GM04503 (cell line): ENCODE data around the gene HOXA7.

ENCODE experiments used
- DNase-seq: peaks from one replicate; pipeline ENCODE4 v3.0.0-alpha.2; 2012; ENCODE audit warnings: low read depth

Gene HOXA7

DNA sequence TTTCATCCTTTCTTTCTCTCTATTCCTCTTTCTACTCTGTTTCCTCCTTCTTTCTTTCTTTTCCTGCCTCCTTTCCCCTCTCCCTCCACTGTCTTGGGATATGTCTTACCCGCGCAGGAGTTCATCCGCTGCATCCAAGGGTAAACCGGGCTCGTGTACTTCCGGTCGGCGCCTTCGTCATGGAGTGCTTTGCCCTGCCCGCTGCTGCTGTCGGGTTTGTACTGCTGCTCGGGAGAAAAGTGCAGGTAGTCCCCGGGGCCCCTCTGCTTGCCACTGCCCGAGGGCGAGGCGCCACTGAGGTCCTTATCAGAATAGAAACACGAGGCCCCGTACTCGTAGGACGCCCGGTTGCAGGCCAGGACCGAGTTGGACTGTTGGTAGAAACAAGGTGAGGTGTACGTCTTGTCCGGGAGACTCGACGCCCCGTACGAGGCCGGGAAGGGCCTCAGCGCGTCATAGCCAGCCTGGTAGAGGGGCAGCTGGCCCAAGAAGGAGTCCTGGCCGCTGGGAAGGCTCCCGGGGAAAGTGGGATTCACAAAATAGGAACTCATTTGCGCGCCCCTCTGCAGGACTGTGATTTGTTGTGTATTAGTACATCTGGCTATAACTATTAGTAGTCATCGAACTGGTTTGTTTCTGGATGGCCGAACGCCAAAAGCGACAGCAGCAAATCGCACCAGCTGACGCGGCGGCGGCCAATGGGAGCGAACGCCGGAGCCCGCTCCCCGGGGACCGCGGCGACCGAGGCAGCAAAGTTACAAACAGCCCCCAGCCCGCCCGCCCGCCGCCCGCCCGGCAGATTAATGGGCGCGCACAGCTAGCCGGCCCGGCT, 9.1 kb downstream of the HOXA7 start, which contains the start of gene HOXA6:
Gene HOXA6 (minus strand): TSS at position 576 of the 832 bp plus-strand sequence. CDS start 25 bp downstream, at position 551.
- DNase-seq: no peak

DNA sequence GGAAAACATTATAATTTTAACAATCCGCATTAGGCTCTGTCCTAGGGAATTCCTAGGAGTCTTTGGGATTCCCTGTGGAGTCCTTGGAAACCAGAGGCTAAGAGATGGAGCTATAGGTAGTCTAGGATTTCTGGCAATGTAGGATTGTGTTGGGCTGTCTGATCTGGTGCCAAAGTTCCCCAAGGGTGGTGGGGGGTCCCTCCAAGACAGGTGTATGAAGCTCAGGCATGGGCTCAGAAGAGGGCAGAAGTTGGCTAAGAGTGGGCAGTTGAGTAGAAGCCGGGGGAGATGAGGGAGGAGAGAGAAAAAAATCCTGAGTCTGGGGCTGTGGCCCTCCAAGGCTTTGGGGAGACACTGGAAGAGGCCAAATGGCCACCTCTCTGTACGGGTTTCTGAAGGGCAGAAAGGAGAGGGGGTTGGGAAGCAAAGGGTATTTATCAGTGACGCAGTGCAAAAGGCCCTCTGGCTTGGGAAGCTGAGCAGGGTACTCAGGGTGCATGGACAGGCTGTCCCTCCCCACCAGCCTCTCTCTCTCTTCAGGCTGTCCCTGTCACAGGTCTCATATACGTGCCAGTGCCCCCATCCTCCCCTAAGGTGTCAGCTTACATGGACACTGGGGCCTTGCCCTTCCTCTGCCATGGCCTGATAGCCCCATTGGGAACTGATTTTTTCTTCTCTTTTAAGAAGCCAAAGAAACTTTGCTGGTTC, 9.8 kb downstream of the HOXA7 start:
- no peak for DNase-seq

DNA sequence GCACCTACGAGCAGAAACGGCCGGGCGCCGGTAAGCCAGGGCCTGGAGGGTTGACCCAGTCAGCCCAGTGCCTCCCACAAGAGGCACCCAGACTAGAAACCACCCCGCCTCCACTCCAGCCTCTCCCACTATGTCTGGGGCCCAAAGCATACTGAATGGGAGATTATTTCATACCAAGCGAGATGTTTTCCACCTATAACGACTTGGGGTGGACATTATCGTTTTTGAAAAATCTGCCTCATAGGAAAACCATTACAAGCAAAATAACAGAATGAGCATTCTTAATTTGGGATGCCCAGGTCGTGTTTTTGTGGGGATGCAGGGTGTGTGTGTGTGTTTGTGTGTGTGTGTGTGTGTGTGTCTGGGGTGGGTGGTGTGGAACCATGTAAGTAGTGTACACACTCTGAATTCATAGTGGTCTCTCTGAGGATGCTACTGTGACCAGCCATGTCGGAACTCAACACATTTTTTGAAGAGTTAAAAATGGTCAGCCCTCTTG, 10.5 kb downstream of the HOXA7 start:
- DNase-seq: no peak

DNA sequence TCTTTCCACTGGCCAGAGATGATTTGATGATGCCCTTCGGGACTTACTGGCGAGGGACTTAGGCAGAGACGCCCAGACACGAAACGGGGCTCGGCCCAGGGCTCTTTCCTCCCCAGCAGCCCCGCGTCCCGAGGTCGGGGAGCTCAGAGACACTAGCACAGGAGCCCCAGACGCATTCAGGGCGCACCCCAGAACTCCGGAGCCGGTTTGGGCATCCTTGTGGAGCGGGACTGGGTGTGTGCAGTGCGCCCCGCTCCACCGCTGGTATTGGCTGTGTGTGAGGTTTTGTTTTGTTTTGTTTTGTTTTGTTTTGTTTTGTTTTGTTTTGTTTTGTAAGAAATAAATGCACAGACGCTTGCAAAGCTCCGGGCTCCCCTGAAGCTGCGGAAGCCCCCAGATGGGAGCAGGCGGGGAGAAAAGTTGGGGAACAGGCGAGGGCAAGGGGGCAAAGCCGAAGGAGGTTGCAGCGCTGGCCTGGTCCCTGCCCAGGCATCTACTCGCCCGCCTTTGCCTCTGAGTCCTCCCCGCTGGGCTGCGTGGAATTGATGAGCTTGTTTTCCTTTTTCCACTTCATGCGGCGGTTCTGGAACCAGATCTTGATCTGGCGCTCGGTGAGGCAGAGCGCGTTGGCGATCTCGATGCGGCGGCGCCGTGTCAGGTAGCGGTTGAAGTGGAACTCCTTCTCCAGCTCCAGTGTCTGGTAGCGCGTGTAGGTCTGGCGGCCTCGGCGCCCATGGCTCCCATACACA, 11.1 kb downstream of the HOXA7 start:
- DNase-seq: no peak

DNA sequence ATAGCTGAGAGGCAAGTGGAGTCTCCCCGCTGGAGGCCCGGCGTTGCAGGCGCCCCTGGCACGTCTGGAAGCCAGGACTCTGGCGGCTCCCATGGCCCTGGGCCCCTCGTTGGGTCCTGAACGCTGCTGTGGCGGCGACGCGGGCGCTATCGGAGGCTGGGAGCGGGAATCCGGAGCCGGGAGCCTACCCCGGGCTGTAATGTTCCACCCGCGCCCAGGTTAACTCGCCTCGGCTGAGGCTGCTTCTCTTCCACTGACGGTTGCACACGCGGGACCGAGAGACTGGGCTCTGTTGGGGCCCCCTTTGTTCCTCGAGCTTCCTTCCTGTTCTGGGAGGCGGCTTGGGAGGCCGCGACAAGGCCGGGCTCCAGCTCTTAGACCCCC, 11.7 kb downstream of the HOXA7 start:
- no peak for DNase-seq

DNA sequence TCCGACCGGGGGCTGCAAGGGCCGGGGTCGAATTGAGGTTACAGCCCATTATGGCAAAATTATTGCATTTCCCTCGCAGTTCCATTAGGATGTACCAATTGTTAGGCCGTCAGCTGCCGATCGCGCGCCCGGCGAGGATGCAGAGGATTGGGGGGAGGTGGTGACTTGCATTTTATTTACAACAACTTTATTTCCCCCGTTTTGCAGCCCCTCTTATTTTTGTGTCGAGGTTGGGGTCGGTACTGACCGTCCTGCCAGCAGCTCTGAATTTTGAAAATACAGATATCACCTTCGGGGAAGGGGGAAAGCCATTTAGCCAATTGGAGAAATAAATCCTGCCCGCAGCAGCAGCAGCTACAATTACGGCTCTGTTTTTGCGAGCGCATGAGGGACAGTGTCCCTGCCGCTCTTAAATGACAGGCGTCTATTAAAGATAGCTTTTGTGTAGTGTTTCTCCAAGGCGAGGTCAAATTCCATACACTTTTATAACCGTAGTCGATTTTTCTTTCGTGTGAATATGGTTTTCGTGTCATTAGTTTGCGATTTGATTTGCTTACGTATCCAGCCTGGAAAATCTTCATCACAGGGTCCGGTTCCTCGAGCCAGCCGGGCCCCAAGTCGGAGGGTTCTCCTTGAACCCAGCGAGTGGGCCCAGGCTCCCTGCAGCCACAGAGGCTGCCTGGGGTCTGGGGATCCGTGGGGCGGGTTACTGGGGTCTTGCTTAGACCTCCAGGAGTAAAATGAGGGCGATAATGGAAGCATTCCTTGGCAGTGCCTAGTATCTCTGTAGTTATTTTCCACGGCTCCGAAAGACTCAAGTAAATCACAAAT, 12.3 kb downstream of the HOXA7 start:
- DNase-seq: no peak

DNA sequence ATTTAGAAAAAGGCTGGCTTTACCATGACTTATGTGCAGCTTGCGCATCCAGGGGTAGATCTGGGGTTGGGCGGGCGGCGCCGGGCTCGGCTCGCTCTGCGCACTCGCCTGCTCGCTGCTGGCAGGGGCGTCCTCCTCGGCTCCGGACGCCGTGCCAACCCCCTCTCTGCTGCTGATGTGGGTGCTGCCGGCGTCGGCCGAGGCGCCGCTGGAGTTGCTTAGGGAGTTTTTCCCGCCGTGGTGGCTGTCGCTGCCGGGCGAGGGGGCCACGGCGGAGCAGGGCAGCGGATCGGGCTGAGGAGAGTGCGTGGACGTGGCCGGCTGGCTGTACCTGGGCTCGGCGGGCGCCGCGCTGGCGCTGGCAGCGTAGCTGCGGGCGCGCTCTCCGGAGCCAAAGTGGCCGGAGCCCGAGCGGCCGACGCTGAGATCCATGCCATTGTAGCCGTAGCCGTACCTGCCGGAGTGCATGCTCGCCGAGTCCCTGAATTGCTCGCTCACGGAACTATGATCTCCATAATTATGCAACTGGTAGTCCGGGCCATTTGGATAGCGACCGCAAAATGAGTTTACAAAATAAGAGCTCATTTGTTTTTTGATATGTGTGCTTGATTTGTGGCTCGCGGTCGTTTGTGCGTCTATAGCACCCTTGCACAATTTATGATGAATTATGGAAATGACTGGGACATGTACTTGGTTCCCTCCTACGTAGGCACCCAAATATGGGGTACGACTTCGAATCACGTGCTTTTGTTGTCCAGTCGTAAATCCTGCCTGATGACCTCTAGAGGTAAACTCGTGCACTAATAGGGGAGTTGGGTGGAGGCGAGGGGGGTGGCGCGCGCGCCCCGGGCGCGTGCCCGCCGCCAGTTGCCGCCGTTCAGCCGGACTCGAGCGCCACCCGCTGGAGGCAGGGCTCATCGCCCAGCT, 13.2 kb downstream of the HOXA7 start, which contains the start of gene HOXA5:
Gene HOXA5 (minus strand): TSS at position 659 of the 927 bp plus-strand sequence. CDS start 74 bp downstream, at position 585.
- peak; percentile 46 for DNase-seq

DNA sequence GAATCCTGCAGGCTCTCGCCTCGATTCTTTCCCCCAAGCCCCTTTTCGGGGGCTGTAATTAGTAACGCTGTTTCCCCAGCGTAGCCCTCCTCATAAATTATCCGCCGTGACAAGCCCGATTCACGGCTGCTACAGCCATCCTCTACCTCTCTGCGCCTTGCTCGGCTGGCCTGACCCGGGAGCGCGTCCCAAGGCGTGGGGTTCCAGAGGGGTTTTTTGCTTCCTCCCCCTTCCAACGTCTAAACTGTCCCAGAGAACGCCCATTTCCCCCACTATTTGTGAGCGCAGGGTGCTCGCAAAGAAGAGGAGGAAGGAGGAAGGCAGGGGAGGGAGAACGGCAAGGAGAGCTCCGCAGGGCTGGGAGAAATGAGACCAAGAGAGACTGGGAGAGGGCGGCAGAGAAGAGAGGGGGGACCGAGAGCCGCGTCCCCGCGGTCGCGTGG, 13.9 kb downstream of the HOXA7 start:
- DNase-seq: no peak

DNA sequence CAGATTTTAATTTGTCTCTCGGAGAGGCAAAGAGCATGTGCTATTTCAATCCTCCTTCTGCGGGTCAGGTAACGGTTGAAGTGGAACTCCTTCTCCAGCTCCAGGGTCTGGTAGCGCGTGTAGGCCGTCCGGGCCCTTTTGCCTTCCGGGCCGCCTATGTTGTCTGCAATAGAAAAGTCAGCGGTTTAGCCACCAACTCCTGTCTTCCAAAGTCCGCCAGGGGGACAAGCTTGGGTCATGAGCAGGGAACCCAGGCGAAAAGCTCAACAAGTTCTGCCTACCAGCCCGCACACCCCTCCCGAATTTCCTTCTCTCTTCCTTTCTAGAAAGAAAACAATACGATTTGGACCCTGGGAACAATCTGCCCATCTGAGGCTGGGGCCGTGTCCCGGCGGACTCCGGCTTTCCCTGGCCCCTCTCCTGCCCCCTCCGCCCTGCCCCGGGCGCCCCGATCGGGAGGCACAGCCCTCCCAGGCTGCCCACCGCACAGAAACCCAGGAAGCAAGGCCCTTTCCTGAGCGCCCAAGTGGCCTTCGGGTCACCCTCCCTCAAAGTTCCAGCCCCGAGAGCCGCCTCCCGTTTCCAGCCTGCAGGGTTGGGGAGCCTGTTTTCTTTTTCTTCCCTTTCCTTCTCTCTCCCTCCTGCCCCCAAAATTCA, 14.4 kb downstream of the HOXA7 start:
- no peak for DNase-seq

DNA sequence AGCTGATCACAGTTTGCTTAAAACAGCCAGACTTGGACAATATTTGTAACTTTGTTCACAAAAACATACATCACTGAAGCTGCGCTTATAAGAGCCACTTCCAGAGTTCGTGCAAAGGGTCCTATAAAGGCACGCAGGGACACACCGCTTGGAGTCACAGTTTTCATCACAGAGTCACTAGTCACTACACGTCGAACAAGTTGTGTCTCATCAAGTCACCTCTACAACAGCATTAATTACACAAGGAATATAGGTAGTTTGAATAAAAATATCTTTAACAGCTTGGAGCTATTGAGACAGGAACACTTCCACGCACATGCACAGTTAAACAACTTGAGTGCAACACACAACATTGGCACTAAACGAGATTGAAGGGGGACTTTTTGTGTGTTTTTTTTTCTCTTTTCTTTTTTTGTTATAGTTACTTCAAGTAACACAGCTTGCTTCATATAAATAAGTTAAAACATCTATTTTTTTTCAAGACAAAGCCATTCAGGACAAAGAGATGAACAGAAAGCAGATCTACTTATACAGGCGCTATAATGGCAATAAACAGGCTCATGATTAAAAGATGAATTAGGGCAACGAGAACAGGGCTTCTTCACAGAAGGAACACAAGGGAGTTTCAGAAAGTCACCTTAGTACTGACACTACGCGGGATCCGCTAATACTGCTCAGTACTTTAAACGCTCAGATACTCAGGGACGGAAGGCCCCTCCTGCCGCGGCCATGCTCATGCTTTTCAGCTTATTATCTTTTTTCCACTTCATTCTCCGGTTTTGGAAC, 15.1 kb downstream of the HOXA7 start:
- DNase-seq: no peak

DNA sequence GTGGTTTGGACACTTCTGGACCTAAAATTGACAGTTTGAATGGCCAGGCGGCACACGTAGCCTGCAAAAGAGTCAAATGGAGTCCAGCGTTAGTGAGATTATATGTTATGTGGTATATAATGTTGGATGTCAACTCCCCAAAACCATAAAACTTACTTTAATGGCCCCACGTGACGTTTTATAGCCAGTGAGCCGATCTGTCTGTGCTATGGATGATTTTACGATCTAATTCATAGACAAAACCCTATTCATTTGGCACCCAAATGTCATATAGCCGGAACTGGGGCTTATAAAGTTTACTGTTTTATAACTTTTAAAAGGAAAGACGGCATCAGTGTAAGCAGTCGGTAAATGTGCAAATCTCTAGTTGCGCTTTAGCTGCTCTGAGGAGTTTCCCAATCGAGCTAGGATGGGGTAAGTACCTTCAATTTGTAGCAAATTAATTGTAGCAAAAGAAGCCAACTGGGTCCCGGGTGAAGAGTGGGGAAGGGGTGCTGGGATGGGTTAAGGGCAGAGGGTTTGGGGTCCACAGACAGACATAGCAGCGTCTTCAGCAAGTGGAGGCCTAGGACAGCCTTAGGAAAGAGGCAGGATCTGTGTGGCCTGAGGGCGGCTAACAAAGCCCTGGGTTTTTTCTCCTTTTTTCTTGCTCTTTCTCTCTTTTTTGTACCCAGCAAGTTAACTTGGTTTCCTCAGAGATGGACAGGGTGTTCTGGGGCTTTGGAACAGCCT, 16.2 kb downstream of the HOXA7 start:
- DNase-seq: no peak

DNA sequence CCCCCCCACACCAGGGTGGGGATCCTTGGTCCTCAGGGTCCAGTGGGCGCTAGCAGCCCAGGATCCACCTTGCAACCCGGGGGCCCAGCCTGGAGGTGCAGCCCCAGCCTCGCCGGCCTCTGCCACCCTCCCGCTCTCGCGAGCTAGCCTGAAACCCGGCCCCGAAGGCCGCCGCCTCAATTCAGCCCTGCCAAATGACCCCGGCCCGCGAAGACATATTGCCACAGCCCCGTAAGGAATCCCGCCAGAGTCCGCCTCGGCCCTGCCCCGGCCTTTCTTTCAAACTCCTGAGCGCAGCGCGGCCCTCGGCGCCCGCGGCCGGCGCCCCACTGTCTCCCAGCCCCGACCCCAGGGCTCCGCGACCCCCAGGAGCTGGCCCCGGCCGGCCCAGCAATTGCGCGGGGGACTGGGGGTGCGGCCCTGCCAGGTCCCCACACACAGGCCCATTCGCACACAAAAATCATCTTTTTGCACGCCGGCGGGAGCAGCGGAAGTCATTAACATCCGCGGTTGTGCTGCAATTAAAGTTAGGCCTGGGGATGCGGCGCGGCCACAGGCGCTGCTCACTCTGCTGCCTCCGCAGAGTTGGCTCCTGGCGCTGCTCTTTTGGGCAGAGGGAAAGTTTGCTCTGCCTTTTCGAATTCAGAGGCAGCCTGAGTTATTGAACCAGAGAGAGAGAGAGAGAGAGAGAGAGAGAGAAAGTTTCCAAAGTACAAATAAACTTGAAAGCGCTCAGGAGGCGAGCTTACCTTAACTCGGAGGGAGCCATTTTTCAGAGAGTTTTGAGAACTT, 16.9 kb downstream of the HOXA7 start:
- no peak for DNase-seq

DNA sequence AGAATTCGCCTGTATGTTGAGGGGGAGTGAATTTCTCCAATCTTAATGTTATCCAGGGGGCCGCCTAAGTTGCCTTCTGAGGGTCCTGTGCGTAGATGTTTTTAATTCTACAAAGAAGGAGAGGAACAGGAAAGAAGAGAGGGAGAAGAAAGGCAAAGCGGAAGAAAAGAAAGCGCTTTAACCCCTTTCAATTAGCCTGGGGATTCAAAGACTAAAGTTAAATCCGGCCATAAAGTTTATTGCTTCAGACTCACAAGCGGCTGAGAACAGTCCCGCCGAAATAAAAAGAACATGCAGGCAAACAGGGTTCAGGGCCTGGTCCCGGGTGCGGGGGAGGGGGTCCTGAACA, 17.5 kb downstream of the HOXA7 start:
- no peak for DNase-seq

DNA sequence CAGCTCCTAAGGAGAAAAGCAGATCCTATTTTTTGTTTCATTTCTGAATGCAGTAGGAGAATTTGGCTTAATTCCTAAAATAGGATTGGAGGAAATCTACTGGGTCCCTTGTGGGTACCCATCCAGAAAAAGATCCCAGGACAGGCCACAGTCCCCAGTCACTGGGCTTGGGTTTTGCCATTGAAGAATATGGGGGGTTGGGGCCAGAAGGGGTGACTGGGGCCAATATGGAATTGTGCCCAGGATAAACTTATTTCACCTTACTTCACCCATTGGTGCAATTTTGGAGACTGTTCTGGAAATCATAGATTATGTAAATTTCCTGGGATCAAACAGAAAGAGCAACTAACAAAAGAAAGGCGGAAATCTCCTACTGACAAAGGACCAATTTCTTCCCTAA, 18.0 kb downstream of the HOXA7 start:
- DNase-seq: no peak

DNA sequence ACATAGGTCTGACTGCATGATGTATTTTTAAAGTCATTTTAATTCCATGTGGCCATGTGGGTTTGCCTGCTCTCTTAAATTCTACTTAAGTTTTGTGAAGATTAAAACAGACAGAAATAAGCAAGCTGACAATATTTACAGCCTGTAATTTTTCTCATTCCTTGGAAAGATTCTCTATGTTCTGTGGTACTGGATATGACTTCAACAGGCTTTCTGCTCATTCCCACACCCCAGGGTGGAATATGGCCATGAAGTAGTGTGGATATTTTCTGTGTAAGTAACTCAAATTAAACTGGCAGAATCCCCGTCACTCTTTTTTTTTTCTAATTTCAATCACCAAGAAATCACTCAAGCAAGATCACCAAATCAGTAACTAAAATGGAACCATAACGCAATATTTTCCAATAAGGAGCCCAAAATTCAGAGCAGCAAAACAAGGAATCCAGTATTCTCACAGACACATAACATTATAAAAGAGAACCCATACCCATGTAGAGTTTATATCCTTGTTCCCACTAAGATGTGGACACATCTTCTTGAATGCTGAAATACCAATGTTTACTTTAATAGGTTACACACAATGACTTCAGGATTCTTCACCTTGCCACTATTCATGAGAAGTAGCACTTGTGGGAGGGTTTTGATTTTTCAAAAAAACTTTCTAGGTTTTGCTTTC, 18.7 kb downstream of the HOXA7 start:
- no peak for DNase-seq

DNA sequence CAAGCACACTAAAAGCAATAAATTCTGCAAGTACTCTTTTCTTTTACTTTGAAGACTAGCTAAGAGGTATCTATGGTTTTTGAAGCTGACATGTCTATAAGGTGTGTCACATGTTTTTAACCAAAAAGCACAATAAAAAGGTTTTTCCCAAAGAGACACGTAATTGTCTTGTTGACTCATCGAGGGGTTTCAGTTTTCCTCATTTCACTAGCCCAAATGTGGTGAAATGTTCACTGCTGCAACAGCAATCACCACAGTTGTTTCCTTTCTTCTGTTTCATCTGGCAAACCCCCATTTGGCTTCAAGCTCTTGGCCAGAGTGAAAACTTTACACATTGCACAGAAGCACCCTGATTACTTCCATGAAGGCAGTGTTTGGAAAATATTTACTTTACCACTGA, 22.1 kb downstream of the HOXA7 start:
- DNase-seq: peak; percentile 34
